NCI-H345 (cell line): ENCODE data around the gene DECR2.
"Not testable (repeated sequence)": the region's sequence is repeated elsewhere in the genome, so short reads cannot be mapped to it uniquely, and the experiment has no call there.

ENCODE experiments used
- DNase-seq: peaks from one replicate; lab custom pipeline; 2025; lab: John Stamatoyannopoulos, UW

DECR2 gene

GRCh38 chr16:367333-367903 lies 34.3 kb upstream of the DECR2 start:
- DNase-seq = no peak

GRCh38 chr16:368388-369158 lies 33.1 kb upstream of the DECR2 start:
- DNase-seq = no peak

- DNase-seq = no peak
Measured at GRCh38 chr16:369275-369865, 32.3 kb upstream of the DECR2 start.

GRCh38 chr16:369866-370436 lies 31.7 kb upstream of the DECR2 start:
- DNase-seq = no peak

- DNase-seq = peak; percentile 95
Measured at GRCh38 chr16:370443-370842, 31.2 kb upstream of the DECR2 start, which contains the start of gene MRPL28. MRPL28 (minus strand) TSS chr16:370538; CDS start chr16:370218, 320 bp downstream.

- DNase-seq = no peak
Measured at GRCh38 chr16:370979-371514, 30.6 kb upstream of the DECR2 start.

GRCh38 chr16:371515-372301 lies 30.0 kb upstream of the DECR2 start:
- no peak for DNase-seq

GRCh38 chr16:372302-372983 lies 29.2 kb upstream of the DECR2 start:
- no peak for DNase-seq

- DNase-seq = no peak
Measured at GRCh38 chr16:373020-373598, 28.6 kb upstream of the DECR2 start.

GRCh38 chr16:373848-374615 lies 27.7 kb upstream of the DECR2 start:
- no peak for DNase-seq

- DNase-seq = no peak
Measured at GRCh38 chr16:374616-374926, 27.1 kb upstream of the DECR2 start.

- no peak for DNase-seq
Measured at GRCh38 chr16:375212-375611, 26.5 kb upstream of the DECR2 start.

- no peak for DNase-seq
Measured at GRCh38 chr16:375927-376816, 25.5 kb upstream of the DECR2 start.

- DNase-seq = no peak
Measured at GRCh38 chr16:376817-377418, 24.8 kb upstream of the DECR2 start.

- DNase-seq = no peak
Measured at GRCh38 chr16:377419-377951, 24.2 kb upstream of the DECR2 start.

GRCh38 chr16:378113-378820 lies 23.4 kb upstream of the DECR2 start:
- DNase-seq = not testable (repeated sequence)

- no peak for DNase-seq
Measured at GRCh38 chr16:378821-379182, 22.9 kb upstream of the DECR2 start.
